SIG-M5 treated with dmso at 0.1 percent for 504 hours (cell line): ENCODE results near the gene PGAP3.

Experiments used
- DNase-seq: peaks from one replicate; lab custom pipeline; 2025; ENCODE audit not compliant: unreplicated experiment; lab: John Stamatoyannopoulos, UW

PGAP3 gene

GRCh38 chr17:39639566-39640458 is 48.0 kb downstream of the PGAP3 start:
- no peak for DNase-seq

DNA sequence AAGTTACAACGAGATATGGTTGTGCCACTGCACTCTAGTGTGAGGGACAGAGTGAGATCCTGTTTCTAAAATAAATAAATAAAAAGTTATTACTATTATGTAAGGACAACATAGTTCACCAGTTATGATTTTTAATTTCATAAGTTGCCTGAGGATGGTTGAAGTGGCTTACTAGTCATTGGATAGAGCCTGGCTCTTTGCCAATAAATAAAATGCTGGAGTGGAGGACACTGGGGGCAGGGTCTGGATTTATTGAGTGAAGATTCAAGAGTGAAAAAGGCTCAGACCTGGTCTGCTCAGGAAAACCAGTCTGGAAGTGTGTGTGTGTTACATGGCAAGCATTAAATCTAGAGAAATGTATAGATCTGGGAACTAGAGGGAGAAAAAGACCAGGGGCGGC is 48.8 kb downstream of the PGAP3 start:
- DNase-seq: no peak

- no peak for DNase-seq
Measured at GRCh38 chr17:39638317-39638716, 49.5 kb downstream of the PGAP3 start.

DNA sequence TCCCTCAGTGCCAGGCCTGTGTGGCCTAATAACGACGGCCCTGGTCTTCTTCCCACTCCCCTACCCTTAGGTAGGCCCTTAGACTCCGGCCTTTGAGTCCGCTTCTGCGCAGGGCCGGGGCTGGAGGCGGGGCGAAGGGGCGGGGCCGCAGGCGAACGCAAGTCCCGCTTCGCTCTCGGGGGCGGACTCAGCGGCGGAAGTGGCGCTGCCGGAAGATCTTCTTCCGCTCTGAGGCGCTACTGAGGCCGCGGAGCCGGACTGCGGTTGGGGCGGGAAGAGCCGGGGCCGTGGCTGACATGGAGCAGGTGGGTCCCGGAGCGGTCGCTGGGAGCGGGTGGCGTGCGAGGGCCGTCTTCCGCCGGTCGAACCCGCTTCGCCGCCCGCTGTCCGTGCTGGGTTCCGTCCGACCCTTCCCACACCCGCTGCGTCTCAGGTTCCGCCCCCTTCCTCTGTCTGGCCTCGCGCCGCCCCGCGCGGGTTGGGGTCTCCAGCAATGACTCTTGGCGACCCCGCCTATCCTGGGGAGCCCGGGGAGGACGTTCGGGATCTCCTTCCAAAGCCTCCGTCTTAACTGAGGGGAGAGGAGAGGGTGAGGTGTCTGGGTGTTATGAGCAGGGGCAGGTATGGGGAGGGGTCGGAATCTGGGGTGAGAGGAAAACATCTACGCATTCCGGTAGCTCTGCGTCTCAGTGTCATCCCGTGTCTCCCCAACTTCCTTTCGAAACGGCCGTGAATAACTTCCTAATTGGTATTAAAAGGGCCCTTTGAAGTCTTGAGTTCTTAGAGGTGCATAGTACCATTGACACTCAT is 50.7 kb downstream of the PGAP3 start, which contains the start of gene STARD3:
Gene STARD3, plus strand, starts transcription at position 218 of the 810 bp plus-strand sequence. CDS start 16,388 bp downstream, outside the sequence.
- DNase-seq: peak; percentile 82

- DNase-seq: peak; percentile 32
Measured at GRCh38 chr17:39636587-39636926, 51.3 kb downstream of the PGAP3 start.

DNA sequence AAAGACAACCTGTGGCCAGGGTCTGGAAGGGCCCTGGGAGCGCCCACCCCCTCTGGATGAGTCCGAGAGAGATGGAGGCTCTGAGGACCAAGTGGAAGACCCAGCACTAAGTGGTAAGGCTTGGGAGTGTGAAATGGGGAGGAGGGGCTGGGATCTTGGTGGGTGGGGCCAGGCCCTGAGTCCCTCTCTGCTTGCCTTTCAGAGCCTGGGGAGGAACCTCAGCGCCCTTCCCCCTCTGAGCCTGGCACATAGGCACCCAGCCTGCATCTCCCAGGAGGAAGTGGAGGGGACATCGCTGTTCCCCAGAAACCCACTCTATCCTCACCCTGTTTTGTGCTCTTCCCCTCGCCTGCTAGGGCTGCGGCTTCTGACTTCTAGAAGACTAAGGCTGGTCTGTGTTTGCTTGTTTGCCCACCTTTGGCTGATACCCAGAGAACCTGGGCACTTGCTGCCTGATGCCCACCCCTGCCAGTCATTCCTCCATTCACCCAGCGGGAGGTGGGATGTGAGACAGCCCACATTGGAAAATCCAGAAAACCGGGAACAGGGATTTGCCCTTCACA is 52.2 kb downstream of the PGAP3 start:
- DNase-seq: no peak

DNA sequence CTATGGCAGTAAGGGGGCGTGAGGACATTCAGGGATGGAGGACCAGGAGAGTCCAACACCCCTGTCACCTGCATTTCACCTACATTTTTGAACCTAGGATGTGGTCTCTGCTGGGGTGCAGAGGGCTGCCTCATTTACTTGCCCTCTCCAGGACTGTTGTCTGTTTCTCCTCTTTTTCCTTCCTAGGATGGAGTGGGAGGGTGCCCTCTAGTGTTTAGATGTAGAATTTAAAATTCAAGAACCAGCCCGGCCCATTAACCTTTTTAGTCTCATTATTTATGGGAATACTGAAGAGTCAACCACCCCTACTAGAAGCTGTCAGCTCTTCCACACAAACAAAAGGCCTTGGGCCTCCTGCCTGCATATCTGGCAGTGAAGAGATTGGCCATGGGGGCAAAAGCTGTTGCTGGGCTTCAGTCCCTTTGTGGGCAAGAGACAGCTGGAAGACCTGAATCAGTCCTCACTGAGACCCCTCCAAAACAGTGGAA is 53.4 kb downstream of the PGAP3 start:
- DNase-seq: peak; percentile 61

DNA sequence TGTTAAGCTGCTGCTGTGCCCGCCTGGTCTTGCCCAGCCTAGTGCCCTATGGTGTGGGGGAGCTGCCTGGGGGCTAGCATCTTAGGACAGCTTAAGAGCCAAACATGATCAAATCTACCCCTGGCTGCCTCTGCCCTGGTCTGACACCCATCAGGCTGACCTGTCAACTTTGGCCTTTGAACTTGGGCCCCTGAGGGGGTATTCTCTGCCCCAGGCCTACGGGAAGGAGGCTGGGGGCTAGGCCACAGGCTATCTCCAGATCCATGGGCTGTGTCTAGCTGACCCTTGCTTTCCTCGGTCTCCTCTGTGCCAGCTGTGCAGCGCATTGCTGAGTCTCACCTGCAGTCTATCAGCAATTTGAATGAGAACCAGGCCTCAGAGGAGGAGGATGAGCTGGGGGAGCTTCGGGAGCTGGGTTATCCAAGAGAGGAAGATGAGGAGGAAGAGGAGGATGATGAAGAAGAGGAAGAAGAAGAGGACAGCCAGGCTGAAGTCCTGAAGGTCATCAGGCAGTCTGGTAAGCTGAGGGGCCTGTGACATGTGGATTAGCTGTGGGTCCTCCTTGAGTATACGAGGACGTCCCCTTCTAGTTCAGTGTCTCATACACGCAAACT is 54.2 kb downstream of the PGAP3 start:
- DNase-seq: no peak

GRCh38 chr17:39632153-39632941 is 55.5 kb downstream of the PGAP3 start:
- DNase-seq: no peak

DNA sequence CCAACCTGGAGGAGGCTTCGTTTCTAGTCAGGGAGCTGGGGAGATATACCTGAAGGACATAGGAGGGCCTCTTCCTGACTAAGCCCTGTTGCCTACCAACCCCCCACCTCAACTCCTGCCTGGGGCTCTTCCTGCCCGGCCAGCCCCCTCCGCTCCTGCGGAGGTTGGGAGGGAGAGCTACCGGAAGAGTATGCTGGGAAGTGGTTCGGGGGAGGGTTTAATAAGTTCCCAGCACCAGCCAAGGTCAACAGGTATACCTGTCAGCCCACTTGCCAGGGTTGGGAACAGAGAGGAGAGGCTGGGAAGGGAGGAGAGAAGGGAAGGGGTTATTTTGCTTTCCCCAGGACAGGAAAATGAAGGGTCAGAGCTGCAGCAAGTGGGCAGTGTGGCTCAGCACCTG is 56.5 kb downstream of the PGAP3 start:
- DNase-seq: no peak

DNA sequence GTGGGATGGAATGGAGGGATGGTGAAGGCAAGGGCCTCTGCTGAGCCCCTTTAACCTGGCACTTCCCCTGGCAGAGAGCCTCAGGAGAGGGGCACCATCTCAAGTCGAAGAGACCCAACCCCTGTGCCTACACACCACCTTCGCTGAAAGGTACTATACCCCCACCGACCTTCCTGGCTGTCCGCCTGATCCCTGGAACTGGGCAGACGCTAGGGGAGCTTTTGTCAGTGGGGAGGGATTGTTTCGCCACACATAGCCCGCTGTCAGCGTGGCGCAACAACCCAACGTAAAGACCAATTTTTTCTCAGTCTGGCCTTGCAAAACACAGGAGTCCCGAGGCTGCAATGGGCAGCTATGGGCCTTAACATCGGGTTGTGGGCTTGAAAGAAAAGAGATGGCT is 58.0 kb downstream of the PGAP3 start:
- peak; percentile 86 for DNase-seq

DNA sequence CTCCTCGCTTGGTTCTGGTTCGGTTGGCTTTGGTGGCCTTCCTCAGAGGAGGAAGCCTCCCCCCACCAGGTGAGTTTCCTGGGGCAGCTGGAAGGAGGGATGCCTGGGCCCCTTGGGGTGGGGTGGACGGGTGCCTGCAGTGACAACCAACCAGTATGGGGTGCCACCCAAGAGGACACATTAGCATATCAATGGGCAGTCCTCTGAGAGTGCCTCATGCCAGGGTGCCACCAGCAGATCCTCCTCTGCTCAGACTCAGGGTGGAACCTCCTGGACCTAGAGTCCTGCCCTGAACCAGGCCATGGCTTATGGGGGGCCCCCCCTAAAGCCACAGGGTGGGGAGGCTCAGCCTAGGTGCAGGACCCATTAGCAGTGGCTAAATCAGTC is 58.4 kb downstream of the PGAP3 start:
- DNase-seq: no peak

- no peak for DNase-seq
Measured at GRCh38 chr17:39628655-39629493, 59.0 kb downstream of the PGAP3 start.

DNA sequence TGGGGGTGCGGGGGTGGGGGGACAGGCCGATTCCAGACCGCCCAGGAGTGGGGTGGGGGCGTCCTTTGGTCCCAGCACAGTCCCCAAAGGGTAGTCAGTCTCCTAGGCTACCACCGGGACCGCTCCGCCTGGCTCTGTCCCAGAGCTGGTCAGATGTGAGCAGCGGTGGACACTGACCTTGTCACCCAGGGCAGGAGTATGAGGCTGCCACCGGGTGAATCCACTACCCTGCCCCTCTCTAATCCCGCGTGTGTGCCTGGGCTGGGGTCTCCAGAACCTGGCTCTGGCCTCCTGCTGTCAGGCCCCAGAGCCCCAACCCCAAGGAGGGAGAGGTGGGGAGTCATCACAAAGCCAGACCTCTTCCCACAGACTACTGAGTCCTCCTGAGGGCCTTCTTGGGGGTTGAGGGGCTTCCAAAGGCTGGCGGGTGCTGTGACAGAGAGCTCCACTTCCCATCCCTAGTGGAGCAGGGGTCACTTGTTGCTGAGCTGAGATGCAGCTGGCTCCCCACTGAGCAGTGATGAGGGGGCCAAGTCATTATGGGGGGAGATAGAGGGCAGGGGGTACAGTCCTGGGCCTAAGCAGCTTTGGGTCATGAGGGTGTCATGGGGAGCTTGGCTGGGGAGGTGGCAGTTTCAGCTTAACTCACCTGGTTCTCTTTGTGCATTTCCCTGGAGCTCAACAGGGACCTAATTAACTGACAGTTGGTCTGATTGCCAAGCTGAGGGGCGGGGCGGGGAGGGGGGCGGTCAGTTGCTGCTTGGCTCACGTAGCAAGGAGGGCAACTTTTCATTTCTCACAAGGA is 59.9 kb downstream of the PGAP3 start:
- no peak for DNase-seq

- no peak for DNase-seq
Measured at GRCh38 chr17:39627047-39627711, 60.7 kb downstream of the PGAP3 start.

GRCh38 chr17:39626171-39627046 is 61.4 kb downstream of the PGAP3 start, which contains the start of gene PPP1R1B:
Gene PPP1R1B, plus strand, starts transcription at chr17:39626952. Its CDS starts 441 bp downstream, at chr17:39627393.
- DNase-seq: no peak

GRCh38 chr17:39625198-39625785 is 62.6 kb downstream of the PGAP3 start:
- DNase-seq: no peak
